Measurements from ENCODE around the gene KCNJ6. TPM values are rescaled to one million over a fixed set of nuclear protein-coding genes. Genes with fewer than 3 reads are reported as not detected.

Gene KCNJ6
- total and polyA plus RNA-seq, 2 of the 8 experiments (the other 6 are each of a cell fraction or from before 2014, with no cell fraction given) = 0.51 to 1.2 TPM

- Histone ChIP-seq H2AK5ac (ENCODE audit: low read depth, low read length) (no peak overlapping the region), H3K79me2 (ENCODE audit: control insufficient read depth in 1 of 2, insufficient read depth in 2 of 2, low read length in 2 of 2) (no peaks in the 10 kb centered on the region), H2AFZ (ENCODE audit: low read length) (no peak overlapping the region), H3K4me3 (ENCODE audit: extremely low read depth in 1 of 4, insufficient read depth in 2 of 4, low read depth in 3 of 4, low read length in 4 of 4) (no peak overlapping the region), H3K9me3 (ENCODE audit: insufficient read depth in 2 of 2, low read depth in 1 of 2, low read length in 1 of 2) (no peaks in the 10 kb centered on the region), H3K23ac (ENCODE audit: insufficient read length) (no peak overlapping the region), H3K18ac (ENCODE audit: extremely low read depth, low read length) (no peak overlapping the region), H2BK12ac (ENCODE audit: low read depth, low read length) (no peak overlapping the region), H3K14ac (ENCODE audit: insufficient read length) (no peak overlapping the region), H3K27ac (ENCODE audit: low read depth, low read length) (no peak overlapping the region; the same call in 1 of the 2 replicates), H3K4me2 (ENCODE audit: insufficient read depth in 1 of 2, low read depth in 2 of 2, low read length in 2 of 2) (no peak overlapping the region), H3K23me2 (ENCODE audit: low read depth, low read length) (no peaks in the 10 kb centered on the region), H3K79me1 (ENCODE audit: low read depth, low read length) (no peaks in the 10 kb centered on the region), H2BK5ac (ENCODE audit: low read depth, low read length) (no peak overlapping the region), H4K8ac (ENCODE audit: extremely low read depth, insufficient read depth, low read length) (no peak overlapping the region), H3K9ac (replicated peaks in 1 of 4; ENCODE audit: extremely low read depth in 1 of 4, low read depth in 3 of 4, low read length in 3 of 4) (no peak overlapping the region), H3K56ac (replicated peaks; ENCODE audit: insufficient read length, low read depth, low read length) (no peak overlapping the region), H3K4ac (replicated peaks; ENCODE audit: insufficient read length, low read depth, low read length) (no peak overlapping the region), H4K20me1 (replicated peaks in 1 of 2; ENCODE audit: control insufficient read depth in 1 of 2, insufficient read depth in 2 of 2, low read length in 2 of 2) (no peaks in the 10 kb centered on the region), H3K4me1 (replicated peaks in 1 of 4; ENCODE audit: control insufficient read depth in 3 of 4, insufficient read depth in 4 of 4, low read length in 3 of 4) (no peaks in the 10 kb centered on the region), H3K27me3 (replicated peaks in 1 of 4; ENCODE audit: control insufficient read depth in 3 of 4, extremely low read depth in 1 of 4, insufficient read depth in 3 of 4, low read length in 3 of 4) (no peaks in the 10 kb centered on the region), H2BK20ac (ENCODE audit: low read length) (no peak overlapping the region), H4K91ac (replicated peaks; ENCODE audit: insufficient read length, low read length) (no peak overlapping the region), H2BK15ac (ENCODE audit: low read length) (no peak overlapping the region), H4K5ac (ENCODE audit: insufficient read length, low read depth, low read length) (no peak overlapping the region), H3K36me3 (ENCODE audit: control insufficient read depth in 2 of 4, insufficient read depth in 4 of 4, low read length in 3 of 4) (no peaks in the 10 kb centered on the region), H2BK120ac (replicated peaks; ENCODE audit: low read depth, low read length) (no peak overlapping the region)
- FAIRE-seq (no peak), DNase-seq (ENCODE audit: low read depth in 1 of 2, low spot score in 2 of 2) (no peak)
- WGBS, 2 experiments (ENCODE audit: extremely low coverage in 1 of 2, insufficient coverage in 1 of 2, insufficient read length in 1 of 2, insufficient replicate concordance in 2 of 2, low coverage in 1 of 2, low lambda C conversion rate in 2 of 2, missing lambda C conversion rate in 1 of 2) = 90% methylated on average over 8 of the region's 8 CpGs; no CpG with 5 or more reads in 1 of the 2 experiments
- ChIA-PET POLR2A (ENCODE audit: partially characterized antibody) (no interaction called here), CTCF (ENCODE audit: partially characterized antibody) (no interaction called here)
- TF ChIP-seq KDM1A (IDR thresholded peaks at IDR 0.05; ENCODE audit: borderline replicate concordance, low read length) (no peak), POLR2A (IDR thresholded peaks at IDR 0.05; ENCODE audit: control extremely low read depth in 1 of 2, low read depth in 2 of 2, low read length in 2 of 2) (no peak), ATF3 (IDR thresholded peaks at IDR 0.05; ENCODE audit: insufficient read depth, low read depth, low read length) (no peak), SP4 (IDR thresholded peaks at IDR 0.05; ENCODE audit: low read length) (no peak), SUZ12 (IDR thresholded peaks at IDR 0.05; ENCODE audit: low read length) (no peak), EZH2 (IDR thresholded peaks at IDR 0.05; ENCODE audit: low read depth, low read length, severe bottlenecking) (no peak)
Observed at GRCh38 chr21:37803101-37803651, 113.1 kb downstream of the KCNJ6 start.
